ENCODE results near the gene TPD52L1.
A peak's percentile ranks its signal among the peaks of the same experiment; 100 is the strongest.

The TPD52L1 gene

DNA sequence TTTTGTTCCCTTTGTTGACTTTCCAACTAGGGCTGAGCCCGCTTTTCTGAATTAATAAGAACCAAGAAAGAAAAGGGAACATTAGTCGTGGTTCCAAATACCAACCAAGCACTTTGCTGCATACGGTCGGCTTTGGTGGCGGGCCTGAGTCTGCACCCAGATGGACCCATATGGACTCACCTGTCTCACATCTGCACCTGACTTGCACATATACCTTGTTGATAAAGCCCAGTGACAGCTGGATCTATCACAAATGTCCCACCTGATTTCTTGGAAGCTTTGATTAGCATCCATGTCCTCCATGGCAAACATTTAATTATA, 39.0 kb downstream of the TPD52L1 start:
- H3K79me1 ChIP-seq (replicated peaks; ENCODE audit: low read length, poor library complexity, severe bottlenecking): peaks cover 13% of the 10 kb centered on the region
- no peak for DNase-seq
- H3K18ac ChIP-seq (ENCODE audit: low read depth in 1 of 2, low read length in 2 of 2): no peak overlapping the region
- H3K4ac ChIP-seq (ENCODE audit: low read depth in 1 of 2, low read length in 2 of 2): no peak overlapping the region
- H2BK15ac ChIP-seq (ENCODE audit: low read depth, poor library complexity, severe bottlenecking): no peak overlapping the region
- no peak overlapping the region for H3K23ac ChIP-seq (ENCODE audit: low read length in 2 of 2)
- no peak overlapping the region for H3K27ac ChIP-seq (ENCODE audit: low read length, poor library complexity, severe bottlenecking)
- H2BK120ac ChIP-seq (ENCODE audit: low read depth, low read length): no peak overlapping the region
- H3K27me3 ChIP-seq (ENCODE audit: control insufficient read depth in 1 of 2, insufficient read depth in 1 of 2, low read length in 2 of 2): no peaks in the 10 kb centered on the region
- H2BK5ac ChIP-seq (ENCODE audit: low read depth, low read length, poor library complexity, severe bottlenecking): no peak overlapping the region
- H3K4me3 ChIP-seq (ENCODE audit: insufficient read depth in 1 of 2, low read depth in 1 of 2, low read length in 2 of 2): no peak overlapping the region
- H3K9me3 ChIP-seq (ENCODE audit: control insufficient read depth, low read length): no peaks in the 10 kb centered on the region
- H3K4me2 ChIP-seq (ENCODE audit: low read length, poor library complexity, severe bottlenecking): no peak overlapping the region
- no peak overlapping the region for H2BK12ac ChIP-seq (ENCODE audit: low read length in 2 of 2)
- H2AK5ac ChIP-seq (ENCODE audit: low read length, severe bottlenecking): no peak overlapping the region
- H4K91ac ChIP-seq (ENCODE audit: low read length): no peak overlapping the region
- no peak overlapping the region for H3K9ac ChIP-seq (ENCODE audit: low read length)
- H4K8ac ChIP-seq (ENCODE audit: low read length): no peak overlapping the region
- H3K36me3 ChIP-seq (ENCODE audit: control insufficient read depth in 1 of 2, insufficient read depth in 2 of 2, low read depth in 1 of 2, low read length in 2 of 2): no peaks in the 10 kb centered on the region
- H2AFZ ChIP-seq (ENCODE audit: low read depth, low read length): no peak overlapping the region
- no peak overlapping the region for H3K14ac ChIP-seq (ENCODE audit: low read length in 2 of 2)
- H3K4me1 ChIP-seq (ENCODE audit: control insufficient read depth, insufficient read depth, low read depth, low read length): peaks cover 8% of the 10 kb centered on the region
- WGBS: 90% methylated on average over 5 of the region's 5 CpGs

DNA sequence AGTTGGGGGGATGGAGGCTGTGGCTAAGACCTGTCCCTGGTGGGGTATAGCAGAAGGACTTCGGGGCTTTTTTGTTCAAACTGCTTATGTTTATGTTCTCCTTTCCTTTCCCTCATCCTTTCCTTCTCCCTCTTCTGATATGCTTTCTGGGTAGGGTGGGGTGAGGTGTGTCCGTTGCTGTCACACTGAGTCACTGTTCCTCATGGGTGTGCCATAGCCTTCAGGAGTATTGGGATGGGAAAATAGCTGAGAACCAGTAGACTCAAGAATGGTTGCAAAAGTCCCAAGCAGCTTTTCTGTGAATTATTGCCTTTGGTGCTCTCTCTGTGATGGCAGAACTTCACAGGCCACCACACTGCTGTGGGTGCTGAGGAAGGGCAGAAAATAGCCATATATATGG, 39.6 kb downstream of the TPD52L1 start:
- no peak overlapping the region for H3K27ac ChIP-seq (ENCODE audit: low read length, poor library complexity, severe bottlenecking)
- H3K27me3 ChIP-seq (ENCODE audit: control insufficient read depth in 1 of 2, insufficient read depth in 1 of 2, low read length in 2 of 2): no peaks in the 10 kb centered on the region
- peaks cover 12% of the 10 kb centered on the region for H3K4me1 ChIP-seq (ENCODE audit: control insufficient read depth, insufficient read depth, low read depth, low read length)
- no CpG with 5 or more reads among the region's 2 CpGs for WGBS
- H3K36me3 ChIP-seq (ENCODE audit: control insufficient read depth in 1 of 2, insufficient read depth in 2 of 2, low read depth in 1 of 2, low read length in 2 of 2): no peaks in the 10 kb centered on the region
- no peak overlapping the region for H3K4ac ChIP-seq (ENCODE audit: low read depth in 1 of 2, low read length in 2 of 2)
- no peak overlapping the region for H2BK15ac ChIP-seq (ENCODE audit: low read depth, poor library complexity, severe bottlenecking)
- no peak overlapping the region for H2BK5ac ChIP-seq (ENCODE audit: low read depth, low read length, poor library complexity, severe bottlenecking)
- H3K79me1 ChIP-seq (replicated peaks; ENCODE audit: low read length, poor library complexity, severe bottlenecking): peaks cover 13% of the 10 kb centered on the region
- no peak overlapping the region for H3K4me3 ChIP-seq (ENCODE audit: insufficient read depth in 1 of 2, low read depth in 1 of 2, low read length in 2 of 2)
- H2AK5ac ChIP-seq (ENCODE audit: low read length, severe bottlenecking): peak overlapping the region; percentile 80
- H2AFZ ChIP-seq (ENCODE audit: low read depth, low read length): no peak overlapping the region
- no peak overlapping the region for H3K14ac ChIP-seq (ENCODE audit: low read length in 2 of 2)
- no peak overlapping the region for H3K9ac ChIP-seq (ENCODE audit: low read length)
- H4K91ac ChIP-seq (ENCODE audit: low read length): no peak overlapping the region
- DNase-seq: no peak
- no peak overlapping the region for H2BK120ac ChIP-seq (ENCODE audit: low read depth, low read length)
- peak overlapping the region in 1 of 2 experiments; percentile 1 for H2BK12ac ChIP-seq (ENCODE audit: low read length in 2 of 2)
- H3K23ac ChIP-seq (ENCODE audit: low read length in 2 of 2): no peak overlapping the region
- no peaks in the 10 kb centered on the region for H3K9me3 ChIP-seq (ENCODE audit: control insufficient read depth, low read length)
- H4K8ac ChIP-seq (ENCODE audit: low read length): no peak overlapping the region
- no peak overlapping the region for H3K4me2 ChIP-seq (ENCODE audit: low read length, poor library complexity, severe bottlenecking)
- no peak overlapping the region for H3K18ac ChIP-seq (ENCODE audit: low read depth in 1 of 2, low read length in 2 of 2)

DNA sequence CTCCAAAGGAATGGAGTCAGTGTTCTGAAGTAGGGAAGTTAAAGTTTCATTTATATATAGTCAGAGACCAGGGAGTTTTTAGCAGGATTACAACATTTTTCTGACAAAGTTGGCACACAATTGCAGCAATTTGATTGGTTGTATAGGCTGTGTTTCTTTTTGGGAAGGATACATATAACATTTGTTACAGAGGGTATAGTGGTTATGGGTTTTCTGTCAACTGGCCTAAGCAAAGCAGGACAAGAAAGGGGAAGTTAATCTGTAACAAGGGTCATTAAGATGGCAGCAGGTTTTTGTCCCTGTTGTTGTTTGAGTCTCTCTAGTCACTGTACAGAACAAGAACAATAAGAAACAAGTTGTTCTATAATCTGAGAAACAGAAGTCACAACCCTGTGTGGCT, 41.4 kb downstream of the TPD52L1 start:
- no peak overlapping the region for H3K14ac ChIP-seq (ENCODE audit: low read length in 2 of 2)
- no peak overlapping the region for H2BK120ac ChIP-seq (ENCODE audit: low read depth, low read length)
- H3K9ac ChIP-seq (ENCODE audit: low read length): no peak overlapping the region
- no peak overlapping the region for H4K91ac ChIP-seq (ENCODE audit: low read length)
- H3K27ac ChIP-seq (ENCODE audit: low read length, poor library complexity, severe bottlenecking): no peak overlapping the region
- peaks cover 12% of the 10 kb centered on the region for H3K4me1 ChIP-seq (ENCODE audit: control insufficient read depth, insufficient read depth, low read depth, low read length)
- H2AFZ ChIP-seq (ENCODE audit: low read depth, low read length): no peak overlapping the region
- no peak overlapping the region for H2AK5ac ChIP-seq (ENCODE audit: low read length, severe bottlenecking)
- no peak overlapping the region for H3K23ac ChIP-seq (ENCODE audit: low read length in 2 of 2)
- no peak overlapping the region for H2BK12ac ChIP-seq (ENCODE audit: low read length in 2 of 2)
- no peak overlapping the region for H3K4me3 ChIP-seq (ENCODE audit: insufficient read depth in 1 of 2, low read depth in 1 of 2, low read length in 2 of 2)
- no peak for DNase-seq
- H2BK15ac ChIP-seq (ENCODE audit: low read depth, poor library complexity, severe bottlenecking): no peak overlapping the region
- no peak overlapping the region for H4K8ac ChIP-seq (ENCODE audit: low read length)
- H3K4me2 ChIP-seq (ENCODE audit: low read length, poor library complexity, severe bottlenecking): no peak overlapping the region
- no peaks in the 10 kb centered on the region for H3K36me3 ChIP-seq (ENCODE audit: control insufficient read depth in 1 of 2, insufficient read depth in 2 of 2, low read depth in 1 of 2, low read length in 2 of 2)
- no peak overlapping the region for H2BK5ac ChIP-seq (ENCODE audit: low read depth, low read length, poor library complexity, severe bottlenecking)
- H3K79me1 ChIP-seq (replicated peaks; ENCODE audit: low read length, poor library complexity, severe bottlenecking): peaks cover 13% of the 10 kb centered on the region
- no peak overlapping the region for H3K18ac ChIP-seq (ENCODE audit: low read depth in 1 of 2, low read length in 2 of 2)
- H3K4ac ChIP-seq (ENCODE audit: low read depth in 1 of 2, low read length in 2 of 2): no peak overlapping the region
- H3K9me3 ChIP-seq (ENCODE audit: control insufficient read depth, low read length): no peaks in the 10 kb centered on the region
- no peaks in the 10 kb centered on the region for H3K27me3 ChIP-seq (ENCODE audit: control insufficient read depth in 1 of 2, insufficient read depth in 1 of 2, low read length in 2 of 2)

GRCh38 chr6:125195526-125195925, 42.0 kb downstream of the TPD52L1 start:
- Histone ChIP-seq H2AFZ (ENCODE audit: low read depth, low read length) (no peak overlapping the region), H2BK12ac (ENCODE audit: low read length in 2 of 2) (peak overlapping the region in 1 of 2 experiments; percentile 11), H3K4me1 (ENCODE audit: control insufficient read depth, insufficient read depth, low read depth, low read length) (peaks cover 12% of the 10 kb centered on the region), H3K79me1 (replicated peaks; ENCODE audit: low read length, poor library complexity, severe bottlenecking) (peaks cover 12% of the 10 kb centered on the region), H2BK15ac (ENCODE audit: low read depth, poor library complexity, severe bottlenecking) (no peak overlapping the region), H3K4me2 (ENCODE audit: low read length, poor library complexity, severe bottlenecking) (no peak overlapping the region), H3K14ac (ENCODE audit: low read length in 2 of 2) (peak overlapping the region in 1 of 2 experiments; percentile 35), H3K36me3 (ENCODE audit: control insufficient read depth in 1 of 2, insufficient read depth in 2 of 2, low read depth in 1 of 2, low read length in 2 of 2) (no peaks in the 10 kb centered on the region), H3K27ac (ENCODE audit: low read length, poor library complexity, severe bottlenecking) (no peak overlapping the region), H3K18ac (ENCODE audit: low read depth in 1 of 2, low read length in 2 of 2) (no peak overlapping the region), H3K23ac (ENCODE audit: low read length in 2 of 2) (no peak overlapping the region), H3K9ac (ENCODE audit: low read length) (no peak overlapping the region), H2BK120ac (ENCODE audit: low read depth, low read length) (no peak overlapping the region), H3K4me3 (ENCODE audit: insufficient read depth in 1 of 2, low read depth in 1 of 2, low read length in 2 of 2) (no peak overlapping the region), H4K91ac (ENCODE audit: low read length) (no peak overlapping the region), H3K4ac (ENCODE audit: low read depth in 1 of 2, low read length in 2 of 2) (no peak overlapping the region), H3K27me3 (ENCODE audit: control insufficient read depth in 1 of 2, insufficient read depth in 1 of 2, low read length in 2 of 2) (no peaks in the 10 kb centered on the region), H2AK5ac (ENCODE audit: low read length, severe bottlenecking) (peak overlapping the region; percentile 16), H2BK5ac (ENCODE audit: low read depth, low read length, poor library complexity, severe bottlenecking) (no peak overlapping the region), H3K9me3 (ENCODE audit: control insufficient read depth, low read length) (no peaks in the 10 kb centered on the region), H4K8ac (ENCODE audit: low read length) (no peak overlapping the region)
- no peak for DNase-seq
- 97% methylated on average over 3 of the region's 3 CpGs for WGBS

All from mesenchymal stem cell (in vitro differentiated cells and primary cell).